Stimulated activated CD4-positive, alpha-beta T cell treated with anti-CD3 and anti-CD28 coated beads, Interleukin-2, amount 100 ng/mL, for 24 hours (primary cell): ENCODE measurements around the gene CABS1.

Source experiments
- DNase-seq, 2 donors: peaks; one replicate each; pipeline ENCODE4 v3.0.0-alpha.2; 2020

CABS1 gene

DNA sequence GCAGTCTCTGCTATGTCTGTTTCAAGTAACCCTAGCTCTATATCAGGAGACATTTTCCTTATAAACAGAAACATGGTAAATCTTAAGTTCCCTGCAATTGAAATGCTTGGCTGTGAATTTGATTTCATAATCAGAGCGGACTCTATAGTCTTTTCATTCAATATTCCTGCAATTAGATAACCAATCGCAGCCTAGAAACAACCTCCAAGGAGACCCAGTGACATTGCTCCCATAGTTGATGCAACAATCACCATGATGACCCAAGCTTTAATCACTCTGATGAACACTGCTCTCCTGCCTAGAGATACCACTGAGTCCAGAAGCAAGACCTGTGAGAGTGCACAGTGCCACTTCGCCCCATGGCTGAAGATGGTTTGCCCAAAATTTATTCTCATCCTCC, at the start of gene CABS1:
CABS1 (plus strand) TSS at position 301 of the 400 bp plus-strand sequence; CDS start at position 360, 59 bp downstream.
- no peak for DNase-seq

DNA sequence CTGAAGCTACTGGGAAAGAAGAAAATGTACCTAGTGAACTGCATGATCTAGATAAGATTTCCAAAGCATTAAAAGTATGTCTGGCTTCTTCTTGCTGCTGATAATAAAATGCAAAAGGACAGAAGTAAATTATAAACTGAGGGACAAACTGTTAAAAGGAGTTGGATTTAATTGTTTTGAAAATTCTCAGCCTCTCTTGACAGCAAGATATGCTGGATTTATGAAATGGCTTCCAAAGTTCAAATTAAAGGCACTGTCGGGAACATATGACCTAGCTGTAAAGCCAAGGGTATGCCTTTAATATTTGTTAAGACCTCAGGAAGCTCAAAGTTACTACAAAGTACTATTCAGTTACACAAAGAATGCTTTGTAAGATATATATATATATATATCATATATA, 46.1 kb upstream of the CABS1 start:
- no peak for DNase-seq

DNA sequence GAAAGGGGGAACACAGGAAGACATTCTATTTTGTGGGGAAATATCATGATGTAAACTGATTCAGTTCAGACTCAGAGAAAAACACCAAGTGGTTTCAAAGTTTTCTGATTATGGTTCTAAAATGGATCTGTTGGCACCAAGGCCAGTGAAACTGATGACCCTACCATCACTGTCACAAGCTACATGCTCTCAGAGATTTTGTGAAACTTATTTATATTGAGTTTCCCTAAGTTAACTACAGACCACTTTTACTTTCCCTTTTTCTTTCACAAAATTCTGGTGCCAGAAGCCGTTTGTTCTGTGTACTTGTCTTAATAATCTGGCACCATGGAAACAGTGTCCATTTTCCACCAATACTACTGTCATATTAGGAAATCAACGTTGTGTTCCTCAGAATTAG, 43.4 kb upstream of the CABS1 start:
- DNase-seq: no peak

DNA sequence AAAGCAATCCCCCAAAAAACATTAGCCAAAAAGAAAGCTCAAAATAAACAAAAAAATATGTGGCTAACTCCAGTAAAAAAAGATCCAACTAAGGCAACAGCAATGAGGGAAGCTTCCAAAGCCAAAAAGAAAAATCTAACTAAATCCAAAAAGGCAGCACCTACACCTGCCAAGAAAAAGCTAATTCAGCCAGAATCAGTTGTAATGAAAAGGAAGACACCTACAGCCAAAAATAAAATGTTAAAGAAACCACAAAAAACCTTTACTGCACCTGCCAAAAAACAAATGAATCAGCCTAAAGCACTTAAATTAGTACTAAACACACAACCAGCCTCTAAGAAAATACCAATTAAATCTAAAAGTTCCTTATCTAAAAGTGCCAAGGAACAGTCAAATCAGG, 37.2 kb upstream of the CABS1 start:
- DNase-seq: no peak

DNA sequence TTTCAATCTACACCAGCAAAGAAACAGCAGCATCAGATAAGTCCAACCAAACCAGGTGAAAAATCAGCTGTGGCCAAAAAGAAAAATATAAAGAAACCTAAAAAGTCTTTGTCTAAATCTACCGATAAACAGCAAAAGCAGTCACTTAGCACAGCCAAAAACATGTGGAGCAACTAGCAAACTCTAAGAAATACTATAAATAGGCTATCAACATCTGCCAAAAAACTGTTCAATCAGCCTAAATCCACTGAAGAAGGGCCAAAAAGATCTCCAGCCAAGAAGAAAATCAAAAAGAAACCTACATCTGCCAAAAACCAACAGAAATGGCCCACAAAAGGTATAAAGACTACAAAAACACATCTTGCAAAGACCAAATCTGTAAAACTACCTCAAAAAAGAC, 36.7 kb upstream of the CABS1 start:
- DNase-seq: no peak

DNA sequence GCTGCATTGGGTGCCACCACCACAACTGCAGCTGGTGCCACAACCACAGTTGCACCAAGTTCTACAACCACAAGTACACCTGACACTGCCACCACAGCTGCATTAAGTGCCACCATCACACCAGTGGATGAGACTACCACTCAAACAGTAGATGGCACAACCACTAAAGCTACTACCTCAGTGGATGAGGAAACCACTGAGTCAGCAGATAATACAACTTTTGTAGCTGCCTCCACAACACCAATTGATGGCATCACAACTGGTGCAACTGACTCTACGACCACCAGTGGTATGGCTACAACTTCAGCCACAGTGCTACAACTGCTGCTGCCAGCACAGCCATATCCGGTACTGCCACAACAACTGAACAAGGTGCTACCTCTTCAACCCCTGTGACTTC, 35.1 kb upstream of the CABS1 start:
- no peak for DNase-seq

DNA sequence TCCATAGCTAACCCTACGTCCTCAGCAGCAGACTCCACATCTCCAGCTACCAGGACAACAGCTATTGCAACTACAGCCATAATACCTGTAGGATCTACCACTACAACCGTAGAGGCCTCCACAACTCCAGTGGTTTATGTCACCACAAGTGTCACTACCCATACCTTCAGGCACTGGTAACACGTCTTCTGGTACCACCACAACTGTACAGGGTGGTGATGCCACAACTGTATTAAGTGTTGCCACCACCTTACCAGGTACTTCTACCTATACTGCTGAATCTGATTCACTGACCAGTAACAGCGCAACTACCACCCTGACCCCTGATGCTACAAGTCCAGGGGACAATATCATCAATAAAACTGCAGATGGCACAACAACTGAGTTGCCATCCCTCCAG, 34.6 kb upstream of the CABS1 start:
- no peak for DNase-seq

DNA sequence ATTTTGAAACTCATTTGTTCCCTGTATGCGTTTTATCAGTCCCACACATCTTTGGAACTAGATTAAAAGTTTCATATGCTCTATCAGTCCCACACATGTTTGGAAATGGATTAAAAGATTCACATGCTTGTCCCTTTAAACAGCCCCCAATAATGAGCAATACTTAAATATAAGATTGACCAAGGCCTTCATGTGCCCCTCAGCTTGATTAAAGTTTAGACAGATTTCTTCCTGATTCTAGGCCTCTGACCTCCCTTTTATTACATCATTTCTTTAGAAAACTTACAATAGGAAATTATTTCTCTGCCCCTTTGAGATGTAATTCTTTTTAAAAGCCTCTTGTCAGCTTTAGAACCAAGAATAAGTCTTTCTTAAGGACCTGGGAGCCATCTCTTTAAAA, 31.7 kb upstream of the CABS1 start:
- no peak for DNase-seq

DNA sequence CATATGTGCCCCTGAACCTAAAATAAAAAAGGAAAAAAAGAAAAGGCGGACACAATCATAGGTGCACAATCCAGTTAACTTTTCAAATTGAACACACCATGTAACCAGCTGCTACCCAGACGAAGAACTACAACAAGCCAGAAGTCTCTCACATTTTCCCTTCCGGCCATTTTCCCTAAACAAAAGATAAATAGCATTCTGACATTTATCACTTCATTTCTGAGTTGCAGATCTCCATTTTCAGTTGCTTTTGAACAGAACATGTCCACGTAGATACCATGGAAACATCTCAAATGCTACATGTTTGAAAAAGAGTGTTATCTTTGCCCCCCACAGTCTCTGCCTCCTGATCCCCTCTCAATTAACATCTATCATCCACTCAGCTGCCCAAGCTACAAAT, 29.2 kb upstream of the CABS1 start:
- DNase-seq: no peak

DNA sequence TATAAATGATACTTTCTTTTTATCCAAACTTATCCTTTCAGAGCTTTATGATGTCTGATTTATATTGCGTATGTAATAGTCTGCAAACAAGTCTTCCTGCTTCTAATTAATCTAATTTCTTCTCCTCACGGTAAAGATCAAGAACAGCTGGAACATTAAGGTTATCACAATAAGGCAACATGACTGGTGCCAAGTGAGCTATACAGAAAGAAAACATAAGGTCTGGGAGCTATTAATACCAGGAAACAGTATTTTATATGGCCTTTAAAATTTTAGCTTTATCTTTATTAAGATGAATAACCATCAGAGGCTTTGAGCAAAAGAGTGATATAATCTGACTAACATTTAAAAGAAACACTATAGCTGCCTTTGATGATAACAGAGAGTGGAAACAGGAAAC, 28.7 kb upstream of the CABS1 start:
- DNase-seq: no peak

DNA sequence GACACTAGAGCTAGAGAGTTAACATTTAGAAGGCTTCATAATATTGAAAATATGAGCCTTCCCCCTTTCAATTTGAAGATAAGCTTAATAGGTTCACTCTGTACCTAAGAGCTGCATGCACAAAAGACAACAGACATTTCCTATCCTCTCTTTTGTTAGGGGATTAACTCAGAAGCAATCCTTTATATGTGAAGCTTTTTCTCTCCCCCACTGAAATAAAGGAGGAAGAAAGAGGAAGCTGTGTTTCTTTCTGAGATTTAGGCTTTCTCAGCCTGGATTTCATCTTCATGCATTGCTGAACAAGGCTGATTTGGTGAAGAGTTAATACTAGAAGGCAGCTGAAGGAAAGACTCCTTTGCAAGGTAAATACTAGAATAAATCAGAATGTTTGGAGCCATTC, 21.0 kb upstream of the CABS1 start:
- no peak for DNase-seq

DNA sequence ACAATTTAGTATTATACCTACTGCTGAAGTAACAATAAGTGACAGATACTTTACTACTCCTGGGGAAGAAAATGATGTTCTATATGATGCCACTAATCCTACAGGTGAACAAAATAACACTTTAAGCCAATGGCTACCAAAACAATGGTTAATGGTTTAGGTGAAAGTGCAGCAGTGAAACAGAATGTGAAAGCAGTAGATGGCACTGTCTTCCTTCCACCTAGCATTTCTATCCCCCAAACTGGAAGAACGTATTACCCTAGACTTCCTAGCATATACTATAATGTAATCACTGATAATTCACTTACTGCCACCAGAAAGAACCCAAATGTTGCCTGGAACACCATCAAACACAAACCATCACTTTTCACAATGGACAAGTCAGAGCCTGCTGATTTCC, 18.9 kb upstream of the CABS1 start:
- no peak for DNase-seq

DNA sequence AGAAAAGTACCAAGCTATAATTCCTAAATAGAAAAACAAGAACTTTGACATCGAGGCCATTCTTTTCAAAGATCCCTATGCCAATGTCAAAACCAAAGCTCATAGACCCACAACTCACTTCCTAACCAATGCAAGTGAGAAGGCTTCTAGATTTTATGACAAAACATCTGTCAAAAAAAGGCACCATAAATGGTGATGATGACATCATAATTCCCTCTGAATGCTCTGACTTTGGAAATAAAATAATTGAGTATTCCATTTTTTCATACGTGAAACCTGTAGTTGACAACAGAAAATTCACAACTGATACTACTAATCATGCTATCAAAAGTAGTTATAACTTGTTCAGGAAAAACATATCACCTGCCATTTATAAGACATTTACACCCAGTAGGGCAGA, 8.7 kb upstream of the CABS1 start:
- no peak for DNase-seq

DNA sequence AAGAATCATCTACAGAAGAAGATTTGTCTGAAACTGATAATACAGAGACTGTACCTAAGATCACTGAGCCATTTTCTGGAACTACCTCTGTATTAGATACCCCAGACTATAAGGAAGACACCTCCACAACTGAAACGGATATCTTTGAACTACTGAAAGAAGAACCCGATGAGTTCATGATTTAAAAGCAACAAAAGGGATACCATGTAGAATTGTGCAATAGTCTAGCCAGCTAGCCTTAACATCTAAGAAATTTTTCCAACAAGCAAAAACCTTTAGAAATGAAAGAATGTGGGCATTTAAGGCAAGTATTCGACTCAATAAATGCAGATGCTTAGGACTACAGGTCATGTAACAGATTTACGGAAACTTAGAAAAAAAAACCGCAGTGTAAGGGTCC, 1.3 kb downstream of the CABS1 start:
- no peak for DNase-seq

DNA sequence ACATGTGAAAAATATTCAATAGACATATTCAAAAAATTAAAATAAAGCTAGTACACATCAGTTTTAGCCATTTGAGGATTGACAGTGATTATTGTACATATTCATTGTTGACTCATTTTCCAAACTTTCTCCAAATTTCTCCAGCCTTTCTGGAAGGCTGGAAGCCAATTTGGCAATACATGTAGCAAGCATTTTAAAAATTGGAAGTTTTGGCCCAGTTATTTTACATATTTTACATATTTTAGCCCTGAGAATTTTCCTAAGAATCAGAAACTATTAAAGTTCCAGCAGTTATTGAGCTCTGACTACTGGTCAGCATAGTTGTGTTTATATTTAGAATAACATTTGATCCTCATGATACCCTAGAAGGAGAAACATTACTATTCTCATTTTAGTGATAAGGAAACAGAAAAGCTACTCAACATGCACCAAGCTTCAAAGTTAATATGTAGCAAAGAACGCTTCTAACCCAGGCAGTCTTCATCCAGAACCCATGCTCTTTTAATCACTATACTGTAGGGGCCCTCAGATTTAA, 3.2 kb downstream of the CABS1 start:
- no peak for DNase-seq

DNA sequence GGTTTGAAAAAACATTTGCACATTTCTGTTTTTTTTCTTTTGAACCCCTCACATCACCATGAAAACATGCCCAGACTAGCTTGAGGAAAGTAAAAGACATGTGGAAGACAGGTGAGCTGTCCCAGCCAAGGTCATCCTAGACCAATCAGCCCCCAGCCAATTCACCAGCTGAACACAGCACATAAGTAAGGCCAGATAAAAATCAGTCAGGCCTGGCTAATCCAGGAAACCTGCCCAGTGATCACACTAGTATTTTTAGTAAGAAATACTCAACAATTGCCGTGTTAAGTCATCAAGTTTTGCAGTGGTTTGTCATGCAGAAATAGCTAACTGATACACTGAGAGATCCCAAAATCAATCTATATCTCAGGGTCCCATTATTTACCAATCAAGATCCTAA, 21.4 kb downstream of the CABS1 start:
- DNase-seq: no peak

DNA sequence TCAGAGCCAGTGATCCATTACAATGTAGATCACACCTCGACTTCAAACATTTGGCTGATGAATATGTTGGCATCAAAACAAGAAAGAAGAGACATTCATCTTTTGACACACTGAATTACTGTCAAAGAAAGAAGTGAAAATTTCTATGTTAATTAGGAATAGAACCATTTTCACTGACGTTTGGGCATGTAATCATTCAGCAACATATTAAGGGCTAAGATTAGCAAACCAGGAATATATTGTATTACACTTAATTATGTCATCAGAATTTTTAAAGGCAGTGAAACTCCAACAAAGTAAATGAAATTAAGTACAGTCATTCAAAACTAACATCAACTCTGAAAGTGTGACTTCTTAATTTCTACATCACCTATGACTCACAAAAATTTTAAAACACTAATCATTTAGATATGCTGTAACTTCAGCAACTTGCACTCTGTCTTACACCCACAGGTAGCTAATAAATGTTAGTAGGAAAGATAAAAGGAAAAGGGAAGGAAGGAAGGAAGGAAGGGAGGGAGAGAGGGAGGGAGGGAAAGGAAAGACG, 24.4 kb downstream of the CABS1 start:
- DNase-seq: no peak

DNA sequence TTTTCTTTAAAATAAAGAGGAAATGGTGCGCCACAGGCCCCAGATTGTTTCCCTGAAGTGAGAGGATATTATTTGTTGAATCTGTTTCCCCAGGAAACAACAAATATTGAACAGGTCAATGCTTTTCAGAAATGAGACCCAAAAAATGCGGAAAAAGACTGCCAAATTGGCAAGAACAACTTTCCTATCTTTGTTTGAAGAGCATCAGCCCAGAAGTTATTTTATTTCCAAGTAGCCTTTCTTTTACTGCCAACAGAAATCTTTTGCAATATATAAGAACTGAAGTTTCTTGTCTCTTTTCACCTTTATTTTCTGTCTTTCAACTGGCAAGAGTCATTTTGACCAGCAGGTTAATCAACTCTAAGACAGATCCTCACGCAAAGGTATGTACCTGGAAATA, 25.7 kb downstream of the CABS1 start, which contains the start of gene SMR3A:
SMR3A (plus strand) TSS at position 301 of the 400 bp plus-strand sequence. CDS start 1,356 bp downstream, outside the sequence.
- DNase-seq: no peak

DNA sequence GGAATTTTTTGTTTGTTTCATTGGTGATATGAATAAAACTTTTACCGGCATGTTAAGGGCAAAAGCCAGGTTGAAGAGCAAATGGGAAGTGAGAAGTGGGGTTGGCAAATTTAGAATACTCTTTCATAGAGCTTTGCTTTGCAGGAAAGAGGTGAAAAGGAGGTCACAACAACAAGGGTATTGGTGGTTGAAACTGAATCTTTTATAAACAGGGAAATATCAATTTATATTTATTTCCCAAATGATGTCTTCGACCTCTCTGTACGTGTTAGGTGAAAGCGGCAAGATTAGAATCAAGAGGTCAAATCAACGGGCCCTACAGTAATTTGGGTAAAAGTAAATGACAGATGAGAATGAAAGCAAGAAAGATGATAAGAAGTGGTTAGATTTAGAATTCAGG, 29.2 kb downstream of the CABS1 start:
- DNase-seq: no peak

DNA sequence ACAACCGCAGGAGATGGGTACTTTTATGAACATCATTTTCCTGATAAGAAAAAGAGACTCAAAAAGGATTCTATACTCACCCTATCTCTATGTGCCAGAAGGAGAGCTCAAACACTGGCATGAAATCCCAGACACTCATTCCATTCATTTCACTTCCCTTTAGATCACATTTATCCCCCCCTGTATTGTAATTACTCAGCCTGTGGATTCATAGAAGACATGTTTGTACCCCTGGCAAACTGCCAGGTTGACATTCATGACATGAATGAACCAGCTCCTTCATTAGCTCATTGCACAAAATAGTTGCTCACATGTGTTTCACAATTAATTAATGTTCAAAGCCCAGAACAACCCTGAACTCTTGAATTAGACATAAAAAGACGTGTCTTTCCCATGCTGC, 30.7 kb downstream of the CABS1 start:
- DNase-seq: no peak

DNA sequence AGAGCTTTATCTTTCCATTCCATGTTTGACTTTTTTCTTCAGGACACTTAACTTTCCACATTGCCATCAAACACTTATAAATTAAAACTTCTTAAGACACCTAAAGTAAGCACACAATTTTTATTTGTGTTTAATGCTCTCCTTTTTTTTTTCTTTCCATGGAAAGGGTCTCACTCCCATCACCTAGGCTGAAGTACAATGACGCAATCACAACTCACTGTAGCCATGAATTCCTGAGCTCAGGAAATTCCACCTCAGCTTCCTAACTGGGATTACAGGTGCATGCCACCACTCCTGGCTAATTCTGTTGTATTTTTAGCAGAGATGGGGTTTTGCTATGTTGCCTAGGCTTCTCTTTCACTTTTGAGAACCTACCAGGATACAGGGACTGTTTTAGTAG, 33.0 kb downstream of the CABS1 start:
- no peak for DNase-seq

DNA sequence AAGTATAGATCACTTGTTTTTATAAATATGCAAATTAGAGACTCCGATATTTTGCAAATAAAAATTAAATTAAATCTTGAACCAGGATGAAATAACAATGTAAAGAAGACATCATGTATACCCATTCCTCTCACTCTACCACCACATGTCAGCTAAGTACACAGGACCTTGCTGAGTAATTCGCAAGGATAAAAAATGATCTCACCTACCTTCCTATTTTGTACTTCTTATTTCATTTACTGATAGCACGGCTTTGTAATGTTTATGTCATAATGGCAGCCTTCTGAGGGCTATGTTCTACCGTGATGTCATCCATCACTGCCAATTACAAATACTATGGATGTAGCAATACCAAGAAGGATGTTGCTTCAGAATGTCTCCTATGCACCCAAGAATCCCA, 37.2 kb downstream of the CABS1 start:
- no peak for DNase-seq

DNA sequence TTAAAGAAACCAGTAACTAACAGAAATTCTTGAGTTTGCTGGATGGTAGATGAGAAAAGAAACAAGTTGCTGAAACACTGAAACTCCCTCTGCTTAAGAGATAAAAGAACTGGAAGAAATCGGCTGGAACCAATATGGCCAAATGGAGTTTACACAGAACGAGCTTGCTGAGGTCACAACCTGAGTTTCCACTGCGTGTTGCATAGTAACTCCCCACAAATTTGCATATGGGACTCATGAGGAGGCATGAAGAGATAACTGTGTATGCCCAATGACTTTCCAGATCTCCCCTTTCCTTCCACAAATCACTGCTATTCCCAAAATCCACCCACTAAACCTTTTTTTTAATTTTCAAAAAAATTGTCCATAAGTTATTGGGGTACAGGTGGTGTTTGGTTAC, 38.0 kb downstream of the CABS1 start:
- no peak for DNase-seq

DNA sequence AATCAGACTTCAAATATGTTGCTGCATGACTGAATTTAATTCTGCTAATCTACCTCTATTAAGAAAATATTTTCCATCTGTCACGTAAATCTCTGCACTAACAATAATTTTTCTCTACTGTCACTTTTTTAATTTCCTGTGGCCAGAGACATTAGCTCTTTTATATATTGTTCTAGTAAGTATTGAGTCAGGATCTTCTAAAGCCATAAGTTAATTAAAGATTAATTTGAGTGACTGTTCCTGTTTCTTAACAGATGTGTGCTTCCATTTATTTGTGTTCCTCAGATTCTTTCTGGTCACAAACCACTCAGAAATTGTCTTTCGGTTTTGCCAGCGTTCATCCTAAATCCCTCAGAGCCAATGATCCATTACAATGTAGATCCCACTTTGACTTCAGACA, 45.8 kb downstream of the CABS1 start:
- no peak for DNase-seq

DNA sequence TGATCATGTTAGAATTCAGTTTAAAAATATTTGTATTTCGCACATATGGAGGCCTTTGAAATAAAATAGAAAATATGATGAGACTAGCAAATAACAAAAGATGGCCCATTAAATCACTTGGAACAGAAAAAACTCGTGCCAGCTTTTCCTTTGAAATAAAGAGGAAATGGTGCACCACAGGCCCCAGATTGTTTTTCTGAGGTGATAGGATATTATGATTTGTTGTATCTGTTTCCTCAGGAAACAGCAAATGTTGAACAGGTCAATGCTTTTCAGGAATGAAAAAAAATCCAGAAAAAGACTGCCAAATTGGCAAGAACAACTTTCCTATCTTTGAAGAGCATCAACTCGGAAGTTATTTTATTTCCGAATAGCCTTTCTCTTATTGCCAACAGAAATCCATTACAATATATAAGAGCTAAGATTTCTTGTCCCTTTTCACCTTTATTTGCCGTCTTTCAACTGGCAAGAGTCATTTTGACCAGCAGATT, 48.0 kb downstream of the CABS1 start, which contains the start of gene SMR3B:
SMR3B (plus strand) TSS at position 441 of the 491 bp plus-strand sequence. CDS start 1,380 bp downstream, outside the sequence.
- no peak for DNase-seq
